ENCODE results near the gene DLG3.

Gene DLG3

DNA sequence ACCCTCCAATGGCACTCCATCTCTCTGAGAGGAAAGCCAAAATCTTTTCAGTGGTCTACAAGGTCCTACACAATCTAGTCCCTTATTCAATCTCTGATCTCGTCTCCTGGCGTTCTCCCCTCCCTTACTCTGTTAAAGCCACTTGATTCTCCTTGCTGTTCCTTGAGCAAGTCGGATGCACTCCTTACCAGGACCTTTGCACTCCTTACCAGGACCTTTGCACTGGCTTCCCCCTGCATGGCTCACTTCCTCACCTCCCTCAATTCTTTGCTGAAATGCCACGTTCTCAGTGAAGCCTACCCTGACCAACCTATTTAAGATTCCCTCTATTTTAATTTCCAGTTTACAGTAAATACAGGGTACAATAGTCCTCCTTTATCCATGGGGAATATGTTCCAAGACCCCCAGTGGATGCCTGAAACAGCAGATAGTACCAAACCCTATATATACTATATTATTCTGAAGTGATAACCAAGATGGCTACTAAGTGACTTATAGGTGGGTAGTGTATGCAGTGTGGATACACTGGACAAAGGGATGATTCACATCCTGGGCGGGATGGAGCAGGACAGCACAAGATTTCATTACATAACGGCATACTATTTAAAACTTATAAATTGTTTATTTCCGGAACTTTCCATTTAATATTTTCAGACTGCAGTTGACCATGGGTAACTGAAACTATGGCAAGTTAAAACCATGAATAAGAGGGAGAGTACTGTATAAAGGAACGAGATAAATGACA, 6.5 kb upstream of the DLG3 start:
- no peak for DNase-seq

DNA sequence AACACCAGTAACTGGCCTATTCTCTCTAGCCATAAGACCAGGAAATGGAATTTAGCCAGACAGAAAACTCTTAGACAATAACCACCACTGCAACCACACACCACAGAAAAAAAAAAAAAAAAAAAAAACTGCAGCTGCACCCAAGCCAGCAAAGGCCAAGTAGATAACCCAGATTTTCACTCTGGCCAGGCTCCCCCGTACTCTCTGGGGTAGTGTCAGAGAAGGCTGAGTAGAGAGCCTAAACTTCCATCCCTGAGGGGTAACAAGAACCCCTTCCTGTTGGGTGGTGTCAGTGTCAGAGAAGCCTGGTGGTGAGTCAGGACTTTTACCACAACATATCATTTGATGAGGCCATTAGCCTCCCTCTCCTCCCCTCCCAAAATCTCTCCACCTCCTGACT, 5.6 kb upstream of the DLG3 start:
- DNase-seq = no peak

DNA sequence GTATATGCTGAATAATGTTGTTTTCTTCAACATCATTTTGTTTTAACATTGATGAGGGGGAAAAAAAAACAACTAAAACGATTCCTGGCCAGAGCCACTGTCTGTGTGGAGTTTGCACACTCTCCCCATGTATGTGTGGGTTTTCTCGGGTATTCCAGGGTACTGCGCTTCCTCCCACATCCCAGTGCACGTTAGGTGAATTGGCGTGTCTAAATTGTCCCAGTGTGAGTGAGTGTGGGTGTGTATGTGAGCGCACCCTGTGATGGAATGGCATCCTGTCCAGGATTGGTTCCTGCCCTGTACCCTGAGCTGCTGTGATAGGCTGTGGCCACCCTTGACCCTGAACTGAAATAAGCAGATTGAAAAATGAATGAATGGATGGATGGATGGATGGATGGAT, 2.4 kb upstream of the DLG3 start:
- no peak for DNase-seq

DNA sequence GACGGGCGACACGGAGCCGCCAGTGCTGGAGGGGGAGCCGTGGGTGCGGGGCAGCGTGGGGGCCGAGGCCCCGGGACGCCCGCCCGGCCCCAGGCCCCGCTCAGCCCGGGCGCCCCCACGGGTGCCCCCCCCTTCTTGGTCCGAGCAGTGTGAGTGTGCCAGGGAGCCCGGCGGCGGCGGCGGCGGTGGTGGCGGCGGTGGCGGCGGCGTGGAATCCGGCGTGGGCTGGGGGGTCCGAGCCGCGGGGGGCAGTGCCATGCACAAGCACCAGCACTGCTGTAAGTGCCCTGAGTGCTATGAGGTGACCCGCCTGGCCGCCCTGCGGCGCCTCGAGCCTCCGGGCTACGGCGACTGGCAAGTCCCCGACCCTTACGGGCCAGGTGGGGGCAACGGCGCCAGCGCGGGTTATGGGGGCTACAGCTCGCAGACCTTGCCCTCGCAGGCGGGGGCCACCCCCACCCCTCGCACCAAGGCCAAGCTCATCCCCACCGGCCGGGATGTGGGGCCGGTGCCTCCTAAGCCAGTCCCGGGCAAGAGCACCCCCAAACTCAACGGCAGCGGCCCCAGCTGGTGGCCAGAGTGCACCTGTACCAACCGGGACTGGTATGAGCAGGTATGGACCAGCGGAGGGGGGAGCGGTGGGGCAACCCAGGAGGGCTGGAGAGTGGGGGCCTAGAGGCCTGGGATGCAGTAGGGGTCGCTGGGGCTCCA, 466 bp downstream of the DLG3 start:
- no peak for DNase-seq

DNA sequence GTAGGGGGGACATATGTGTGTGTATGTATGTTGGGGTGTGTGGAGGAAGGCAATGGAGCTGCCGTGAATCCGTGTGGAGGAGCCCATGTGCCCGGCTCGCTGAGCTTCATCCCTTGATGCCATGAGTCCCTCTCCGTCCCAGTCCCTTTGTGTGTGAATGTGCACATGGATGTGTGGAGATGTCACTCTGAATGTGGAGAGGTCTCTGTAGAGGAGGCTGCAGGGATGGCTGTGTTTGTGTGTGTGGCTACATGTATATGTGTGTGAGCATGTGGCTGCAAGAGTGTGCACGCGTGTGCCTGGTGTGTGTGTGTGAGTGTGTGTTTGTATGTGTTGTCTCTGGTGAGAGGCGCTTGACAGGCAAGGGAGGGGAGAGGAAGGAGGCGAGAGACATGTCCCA, 1.3 kb downstream of the DLG3 start:
- no peak for DNase-seq

DNA sequence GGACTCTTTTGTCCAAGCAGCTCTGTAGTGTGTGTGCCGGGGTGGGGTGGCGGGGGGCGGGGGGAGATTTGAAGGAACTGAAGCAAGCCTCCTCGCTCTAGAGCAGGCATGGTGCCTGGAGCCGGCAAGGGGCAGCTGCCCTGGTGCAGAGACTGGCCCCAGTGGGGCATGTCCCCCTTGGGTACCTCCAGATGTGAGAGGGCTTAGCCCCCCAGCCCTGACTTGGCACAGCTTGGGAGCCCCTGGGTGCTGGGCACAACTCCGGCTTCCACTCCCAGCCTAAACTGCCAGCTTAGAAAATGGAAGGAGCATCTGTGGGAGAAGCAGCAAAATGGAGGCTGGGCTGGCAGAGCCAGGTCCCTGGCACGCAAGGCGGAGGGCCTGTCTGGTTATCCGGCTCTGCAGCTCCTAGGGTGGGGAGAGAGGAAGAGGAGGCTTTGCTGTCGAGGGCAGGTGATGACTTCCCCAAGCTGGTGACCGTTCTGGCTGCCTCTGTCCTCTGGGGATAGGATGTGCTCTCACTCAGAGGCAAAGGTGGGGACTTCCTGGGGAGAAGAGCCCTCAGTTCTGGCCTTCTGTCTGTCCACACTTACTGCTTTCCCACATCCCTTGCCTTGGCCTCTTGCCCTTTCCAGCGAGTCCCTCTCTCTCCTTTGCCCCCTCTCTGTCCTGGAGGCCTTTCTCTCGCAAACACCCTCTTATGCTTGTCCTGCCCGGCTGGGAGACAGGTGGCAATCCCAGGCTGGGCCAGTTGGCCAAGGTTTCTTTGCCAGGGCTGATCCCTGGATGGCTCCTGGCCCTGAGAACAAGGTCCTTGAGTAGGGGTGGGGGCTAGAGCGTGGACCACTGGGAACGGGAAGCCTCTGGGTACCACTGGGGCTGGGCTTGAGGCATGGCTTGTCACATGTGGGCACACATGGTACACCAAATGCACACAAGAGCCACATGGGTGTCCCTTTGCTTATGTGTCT, 2.0 kb downstream of the DLG3 start:
- DNase-seq = no peak

DNA sequence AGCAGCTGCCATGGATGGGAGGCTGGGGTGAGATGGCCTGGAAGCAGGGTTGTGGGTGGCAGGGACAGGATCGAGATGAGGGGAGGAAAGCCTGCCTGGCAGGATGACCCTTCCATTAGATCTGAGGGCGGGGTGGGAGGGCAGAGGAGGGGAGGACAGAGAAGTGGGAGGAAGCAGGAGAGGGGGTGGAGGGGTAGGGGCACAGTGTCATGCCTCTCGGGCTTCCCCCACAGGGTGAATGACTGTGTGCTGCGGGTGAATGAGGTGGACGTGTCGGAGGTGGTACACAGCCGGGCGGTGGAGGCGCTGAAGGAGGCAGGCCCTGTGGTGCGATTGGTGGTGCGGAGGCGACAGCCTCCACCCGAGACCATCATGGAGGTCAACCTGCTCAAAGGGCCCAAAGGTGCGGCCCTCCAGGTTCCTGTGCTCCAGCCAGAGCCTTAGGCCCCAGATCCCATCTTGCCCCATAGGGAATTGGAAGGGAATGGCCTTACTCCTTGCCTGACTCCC, 4.9 kb downstream of the DLG3 start:
- DNase-seq = no peak

DNA sequence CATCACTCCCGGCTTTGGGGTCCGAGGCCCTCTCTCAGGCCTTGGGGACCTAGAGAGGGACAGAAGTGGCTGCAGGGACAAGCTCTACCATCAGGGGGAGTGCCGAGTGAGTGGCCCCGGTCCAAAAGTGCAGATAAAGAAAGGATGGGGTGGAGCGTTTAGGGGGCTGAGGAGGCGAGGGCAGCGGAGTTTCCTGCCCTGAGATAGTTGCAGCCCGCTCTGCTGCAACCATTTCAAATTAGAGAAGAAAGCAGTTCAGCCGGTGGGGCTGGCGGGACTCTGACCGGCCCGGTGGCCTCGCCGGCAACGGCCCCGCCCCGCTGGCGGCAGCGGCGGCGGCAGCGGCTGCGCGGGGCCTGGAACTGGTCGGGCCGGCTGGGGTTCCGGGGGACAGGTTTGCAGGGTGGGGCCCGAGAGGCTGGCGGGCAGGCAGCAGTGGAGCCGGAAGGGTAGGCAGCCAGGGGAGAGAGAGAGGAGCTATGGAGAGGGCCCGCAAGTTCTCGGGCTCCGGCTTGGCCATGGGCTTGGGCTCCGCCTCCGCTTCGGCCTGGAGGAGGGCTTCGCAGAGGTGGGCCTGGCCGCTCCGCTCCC, 7.6 kb downstream of the DLG3 start:
- DNase-seq = peak in 1 of 2 donors; percentile 62

DNA sequence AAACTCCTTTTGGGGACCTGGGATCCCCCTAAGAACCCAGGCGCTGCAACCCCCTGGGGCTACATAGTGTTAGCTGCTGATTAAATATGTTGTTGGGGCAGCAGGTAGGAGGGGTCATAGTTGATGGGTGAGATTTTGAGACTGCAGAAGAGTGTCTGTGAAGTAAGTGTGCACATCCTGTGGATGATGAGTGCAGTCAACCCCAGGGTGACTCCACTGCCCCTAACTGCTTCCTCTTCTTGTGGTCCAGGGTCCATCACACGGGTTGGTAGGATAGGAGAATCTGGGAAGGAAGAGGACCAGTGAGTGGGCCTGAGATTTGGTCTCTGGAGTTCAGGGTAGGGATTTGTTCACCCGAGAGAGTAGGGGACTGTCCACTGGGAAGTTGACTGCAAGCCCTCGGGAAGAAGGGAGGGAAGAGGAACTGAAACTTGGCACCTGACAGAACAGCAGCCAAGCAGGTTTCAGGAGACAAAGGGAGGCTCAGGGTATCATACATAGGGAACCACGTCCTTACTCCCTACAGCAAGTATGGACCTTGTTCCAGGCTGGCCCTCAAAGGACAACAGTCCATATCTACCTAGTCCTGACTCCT, 8.5 kb downstream of the DLG3 start:
- DNase-seq = no peak

DNA sequence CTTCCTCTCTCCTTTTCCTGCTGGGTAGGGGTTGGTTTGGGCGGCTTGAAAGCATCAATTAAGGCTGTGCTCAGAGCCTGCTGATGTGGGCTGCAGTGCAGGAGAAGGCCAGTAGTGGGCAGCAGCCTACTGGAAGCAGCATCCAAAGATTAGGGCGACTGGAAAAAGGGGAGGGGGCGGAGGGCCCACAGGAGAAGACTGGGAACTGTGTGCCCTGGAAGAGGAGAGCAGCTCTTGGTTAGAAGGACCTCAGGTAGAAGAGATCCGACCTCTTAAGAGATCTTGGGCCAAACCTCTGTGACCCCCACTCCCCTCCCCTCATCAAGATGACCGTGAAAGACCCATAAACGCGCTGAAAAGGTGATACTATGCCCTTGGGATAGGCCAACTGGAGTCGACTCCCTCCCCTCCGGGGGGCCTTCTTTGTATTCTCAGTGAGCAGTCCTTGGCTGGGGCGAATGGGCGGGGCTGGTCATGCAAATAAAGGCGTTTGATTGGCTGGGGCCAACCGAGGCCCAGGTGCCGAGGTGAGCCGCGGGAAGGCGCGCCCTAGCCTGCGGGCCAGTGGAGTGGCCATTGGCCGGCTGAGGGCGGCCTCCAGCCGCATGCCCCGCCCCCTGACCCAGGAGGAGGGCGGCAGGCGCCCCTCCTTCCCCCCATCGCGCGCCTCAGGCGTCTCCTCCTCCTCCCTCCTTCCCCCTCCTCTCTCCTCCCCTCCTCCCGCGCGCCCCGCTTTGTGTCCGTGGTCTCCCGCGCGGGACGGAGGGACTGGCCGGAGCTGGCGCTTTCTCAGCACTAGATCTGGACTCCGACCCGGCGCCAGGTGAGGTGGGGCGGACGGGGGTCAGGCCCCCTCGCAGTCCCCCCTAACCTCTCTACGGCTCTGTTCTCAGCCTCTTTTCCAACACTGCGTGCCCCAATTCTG, 10.1 kb downstream of the DLG3 start:
- DNase-seq = peak in 1 of 2 donors; percentile 51

DNA sequence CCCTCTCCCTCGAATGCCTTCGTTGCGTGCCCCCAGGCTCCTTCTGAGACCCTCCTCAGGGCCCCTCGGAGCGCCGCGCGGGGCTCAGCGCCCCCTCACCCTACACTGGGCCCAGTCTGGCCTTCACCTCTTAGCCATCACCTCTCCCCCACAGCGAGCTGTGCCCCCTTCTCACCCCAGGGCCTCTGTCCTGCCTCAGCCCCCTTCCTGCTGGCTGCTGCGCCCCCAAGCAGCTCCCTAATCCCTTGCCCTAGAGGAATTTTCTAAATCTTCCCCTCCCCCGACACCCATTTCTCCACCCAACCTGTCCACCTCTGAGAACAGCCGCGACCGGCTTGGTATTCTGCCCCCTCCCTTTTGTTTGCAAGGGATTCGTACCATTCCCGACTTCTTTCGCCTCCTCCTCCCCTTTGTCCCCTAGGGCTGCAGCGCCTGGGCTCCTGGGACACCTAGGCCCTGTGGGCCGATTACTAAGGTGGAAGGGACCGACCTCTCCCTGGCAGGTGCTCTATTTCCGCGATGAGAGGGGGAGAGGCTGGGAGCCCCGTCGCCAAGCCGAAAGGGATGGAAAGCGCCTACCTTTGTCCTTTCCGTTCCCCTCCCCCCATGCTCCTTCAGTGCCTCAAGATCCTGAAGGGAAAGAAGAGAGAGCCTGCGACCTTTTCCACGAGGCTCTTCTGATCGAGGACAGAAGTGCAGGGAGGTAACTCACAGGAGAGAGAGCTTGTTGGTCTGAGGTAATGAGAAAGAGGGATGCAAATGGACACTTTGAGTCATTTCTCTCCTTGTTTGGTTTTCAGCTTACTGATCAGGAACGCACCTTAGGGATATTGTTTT, 10.9 kb downstream of the DLG3 start:
- no peak for DNase-seq

DNA sequence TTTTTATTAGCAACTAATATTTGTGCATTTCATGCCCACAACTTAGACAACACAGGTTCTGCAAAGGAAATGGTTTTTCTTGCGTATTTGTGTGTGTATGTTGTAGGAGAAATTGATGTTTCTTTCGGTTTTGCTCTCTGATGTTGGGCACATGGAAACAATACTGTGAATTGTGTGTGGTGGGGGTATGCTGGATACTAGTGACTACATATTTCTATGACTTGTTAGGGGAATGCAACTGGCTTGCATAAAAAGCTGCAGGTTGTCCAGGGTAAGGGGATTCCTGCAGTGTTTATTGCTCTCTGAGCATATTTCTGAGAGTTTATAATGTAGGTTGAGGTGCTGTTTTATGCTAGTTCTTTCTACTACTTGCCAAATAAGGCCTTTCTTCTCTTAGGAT, 11.6 kb downstream of the DLG3 start:
- no peak for DNase-seq

DNA sequence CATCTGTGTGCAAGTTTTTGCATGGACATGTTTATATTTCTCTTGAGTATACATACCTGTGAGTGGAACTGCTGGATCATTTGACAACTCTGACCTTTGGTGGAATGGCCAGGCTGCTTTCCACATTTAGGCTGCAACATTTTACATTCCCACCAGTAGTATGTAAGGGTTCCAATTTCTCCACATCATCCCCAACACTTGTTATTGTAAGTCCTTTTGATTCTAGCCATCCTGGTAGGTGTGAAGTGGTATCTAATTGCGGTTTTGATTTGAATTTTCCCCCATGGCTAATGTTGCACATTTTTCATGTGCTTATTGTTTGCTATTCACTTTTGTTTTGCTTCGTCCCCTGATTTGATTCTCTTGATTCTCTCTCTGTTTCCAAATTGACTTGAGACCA, 16.4 kb downstream of the DLG3 start:
- no peak for DNase-seq

DNA sequence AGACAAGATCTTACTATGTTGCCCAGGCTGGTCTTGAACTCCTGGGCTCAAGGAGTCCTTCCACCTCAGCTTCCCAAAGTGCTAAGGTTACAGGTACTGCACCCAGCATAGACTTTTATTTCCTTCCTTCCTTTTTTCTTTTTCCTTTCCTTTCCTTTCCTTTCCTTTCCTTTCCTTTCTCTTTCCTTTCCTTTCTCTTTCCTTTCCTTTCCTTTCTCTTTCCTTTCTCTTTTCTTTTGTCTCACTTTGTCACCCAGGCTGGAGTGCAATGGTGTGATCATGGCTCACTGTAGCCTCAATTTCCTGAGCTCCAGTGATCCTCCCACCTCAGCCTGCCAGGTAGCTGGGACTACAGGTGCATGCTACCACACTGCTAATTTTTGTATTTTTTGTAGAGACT, 19.4 kb downstream of the DLG3 start:
- no peak for DNase-seq

DNA sequence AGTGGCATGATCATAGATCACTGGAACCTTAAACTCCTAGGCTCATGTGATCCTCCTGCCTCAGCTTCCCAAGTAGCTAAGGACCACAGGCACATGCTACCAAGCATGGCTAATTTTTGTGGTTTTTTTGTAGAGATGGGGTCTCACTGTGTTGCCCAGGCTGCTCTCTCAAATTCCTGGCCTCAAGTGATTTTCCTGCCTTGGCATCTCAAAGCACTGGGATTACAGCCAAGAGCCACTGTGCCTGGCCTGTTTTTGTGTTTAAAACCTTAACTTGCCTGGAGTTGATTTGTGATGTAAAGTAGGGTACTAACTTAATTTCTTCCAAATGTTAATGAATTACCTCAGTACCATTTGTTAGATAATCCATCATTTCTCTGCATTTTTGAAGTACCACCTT, 22.3 kb downstream of the DLG3 start:
- DNase-seq = no peak

DNA sequence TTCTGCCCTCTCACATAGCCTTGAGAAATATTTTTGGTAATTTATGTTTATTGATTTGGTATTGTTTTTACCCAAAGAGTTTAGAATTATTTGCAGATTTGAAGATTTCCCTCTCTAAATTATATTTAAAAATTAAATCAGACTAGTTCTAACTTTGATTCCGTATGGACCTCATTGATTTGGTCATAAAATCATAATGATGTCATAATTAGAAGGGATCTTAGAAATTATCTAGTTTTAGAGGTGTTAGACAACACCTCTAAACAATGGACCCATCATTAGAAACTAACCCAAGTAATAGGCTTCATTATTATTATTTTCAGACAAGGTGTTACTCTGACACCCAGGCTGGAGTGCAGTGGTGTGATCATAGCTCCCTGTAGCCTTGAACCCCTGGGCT, 24.1 kb downstream of the DLG3 start:
- DNase-seq = no peak

DNA sequence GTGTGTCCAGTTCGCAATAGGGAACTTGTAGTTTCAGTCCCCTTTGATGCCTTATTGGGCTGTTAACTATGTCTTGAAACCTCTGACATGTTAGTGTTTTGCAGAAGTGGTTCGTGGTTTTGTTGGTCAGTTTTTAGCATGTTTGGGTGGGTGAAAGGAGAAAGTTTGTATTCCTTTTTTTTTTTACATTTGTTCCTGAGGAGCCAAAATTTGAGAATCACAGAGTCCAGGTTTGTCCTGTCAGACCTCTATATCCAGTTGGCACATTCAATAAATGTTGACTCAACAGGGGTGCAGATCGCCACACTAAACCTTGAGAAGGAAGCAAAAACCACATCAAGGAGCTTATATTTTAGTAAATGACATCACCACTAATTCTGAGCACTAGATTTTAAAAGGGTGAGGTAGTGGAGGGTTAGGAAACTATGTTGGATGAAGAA, 26.2 kb downstream of the DLG3 start:
- DNase-seq = peak; percentile 22 to 37

DNA sequence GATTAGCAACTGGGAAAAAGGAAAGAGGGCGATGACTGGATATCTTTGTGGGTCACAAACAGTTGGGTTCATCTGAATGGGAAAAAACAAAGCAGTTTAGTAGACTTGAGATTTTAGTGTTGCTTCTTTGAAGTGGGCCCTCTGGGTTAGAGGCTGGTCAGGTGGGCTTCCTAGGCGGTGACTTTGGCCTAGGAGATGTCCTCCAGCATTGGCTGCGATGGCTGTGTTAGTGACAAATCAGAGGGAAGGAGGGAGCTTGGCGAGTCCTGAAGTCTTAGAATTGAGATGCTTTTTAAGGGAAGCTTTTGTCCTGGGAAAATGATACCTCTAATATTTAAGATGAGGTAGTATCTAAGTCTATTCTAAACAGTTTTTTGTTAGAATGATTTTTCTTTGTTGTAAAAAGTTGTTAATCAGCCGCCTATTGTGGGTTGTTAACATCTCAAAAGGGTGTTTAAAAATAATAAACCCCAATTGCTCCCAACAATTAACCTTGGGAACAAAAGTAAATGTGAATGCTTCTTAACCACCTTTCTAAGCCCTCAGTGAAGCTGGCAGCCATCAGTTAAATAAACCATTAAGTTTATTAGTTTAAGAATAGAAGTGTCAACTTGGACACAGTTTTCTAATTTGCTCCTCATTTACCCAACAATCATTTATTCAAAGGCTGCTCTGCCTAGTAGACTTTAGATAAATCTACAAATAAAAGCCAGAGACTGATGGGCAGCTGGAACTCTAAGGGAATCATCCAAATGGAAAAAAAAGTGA, 31.7 kb downstream of the DLG3 start:
- no peak for DNase-seq

DNA sequence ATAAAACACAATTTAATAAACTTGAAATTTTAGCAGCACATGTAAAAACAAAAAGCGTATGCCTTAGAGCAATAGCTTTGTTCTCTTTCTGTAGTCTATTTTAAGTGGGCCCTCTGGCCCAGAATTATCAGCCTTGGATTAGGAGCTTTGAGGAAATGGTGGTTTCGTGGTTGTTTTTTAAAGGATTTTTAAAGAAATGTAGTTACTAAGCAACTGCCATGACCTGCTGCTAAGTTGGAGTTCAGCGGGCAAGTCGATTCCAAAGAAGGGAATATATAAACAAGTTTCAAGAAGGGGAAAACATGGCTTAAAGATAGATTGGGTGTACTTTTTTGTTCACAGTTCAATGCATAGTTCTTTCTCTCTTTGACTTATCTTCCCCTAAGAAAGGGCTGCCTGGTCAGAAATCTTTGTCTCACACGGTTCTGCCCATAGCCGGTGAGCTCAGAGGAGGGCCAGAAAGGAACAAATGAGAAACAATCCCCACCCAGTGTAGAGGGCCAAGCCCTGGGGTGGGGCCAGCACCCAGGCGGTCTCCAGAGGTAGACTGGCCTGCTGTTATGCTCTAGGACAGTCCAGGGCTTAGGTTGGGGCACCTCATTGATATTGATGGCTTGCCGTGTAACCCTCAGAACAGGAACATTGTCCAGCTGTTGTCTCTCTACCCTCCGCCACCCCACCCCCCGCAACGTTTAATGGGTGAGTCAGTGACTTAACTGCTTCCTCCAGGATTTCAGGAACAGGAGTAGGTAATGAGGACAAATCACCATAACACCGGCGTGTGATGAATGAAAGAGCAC, 32.5 kb downstream of the DLG3 start:
- DNase-seq = no peak
